Measurements from ENCODE around the gene AGO3. TPM values are rescaled to one million over a fixed set of nuclear protein-coding genes. Genes with fewer than 3 reads are reported as not detected.

Gene AGO3
- total RNA-seq, 1 experiment from 2014 or later = 36.4 TPM

DNA sequence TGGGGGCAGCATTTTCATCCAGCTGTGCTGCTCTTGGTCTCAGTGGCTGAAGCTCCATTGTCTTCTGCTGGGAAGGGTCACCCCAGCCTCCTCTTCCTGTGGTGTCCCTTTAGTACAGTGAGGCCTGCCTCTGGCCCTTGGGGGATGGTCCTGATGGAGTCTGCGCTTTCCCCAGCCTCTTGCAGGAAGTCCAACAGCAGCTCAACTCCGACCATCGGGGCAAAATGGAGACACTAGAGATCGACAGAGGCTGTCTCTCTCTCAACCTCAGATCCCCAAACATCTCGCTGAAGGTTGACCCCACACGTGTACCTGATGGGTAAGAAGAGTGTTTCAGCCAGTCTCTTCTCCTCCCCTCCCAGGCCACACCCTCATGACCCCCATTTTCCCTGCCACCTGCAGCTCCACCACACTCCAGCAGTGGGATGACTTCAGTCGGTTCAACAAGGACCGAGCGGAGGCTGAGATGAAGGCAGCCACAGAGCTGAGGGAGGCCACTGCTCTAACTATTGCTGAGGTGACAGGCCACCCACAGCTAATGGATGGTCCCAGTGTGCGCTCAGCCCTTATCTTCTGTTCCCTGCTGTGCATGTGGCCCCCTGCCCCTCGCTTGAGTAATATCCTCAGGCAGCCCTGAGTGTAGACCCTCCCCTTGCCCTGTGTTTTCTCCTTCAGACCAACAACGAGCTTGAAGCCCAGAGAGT lies 155.8 kb downstream of the AGO3 start:
- Histone ChIP-seq H3K4me1 (peaks cover 3% of the 10 kb centered on the region; the same call in 1 of the 2 replicates), H3K4me3 (no peak overlapping the region), H3K27me3 (peaks cover 9% of the 10 kb centered on the region; the same call in 1 of the 2 replicates), H3K27ac (no peak overlapping the region), H3K36me3 (no peaks in the 10 kb centered on the region), H3K9me3 (replicated peaks) (no peaks in the 10 kb centered on the region)
- no peak for DNase-seq

DNA sequence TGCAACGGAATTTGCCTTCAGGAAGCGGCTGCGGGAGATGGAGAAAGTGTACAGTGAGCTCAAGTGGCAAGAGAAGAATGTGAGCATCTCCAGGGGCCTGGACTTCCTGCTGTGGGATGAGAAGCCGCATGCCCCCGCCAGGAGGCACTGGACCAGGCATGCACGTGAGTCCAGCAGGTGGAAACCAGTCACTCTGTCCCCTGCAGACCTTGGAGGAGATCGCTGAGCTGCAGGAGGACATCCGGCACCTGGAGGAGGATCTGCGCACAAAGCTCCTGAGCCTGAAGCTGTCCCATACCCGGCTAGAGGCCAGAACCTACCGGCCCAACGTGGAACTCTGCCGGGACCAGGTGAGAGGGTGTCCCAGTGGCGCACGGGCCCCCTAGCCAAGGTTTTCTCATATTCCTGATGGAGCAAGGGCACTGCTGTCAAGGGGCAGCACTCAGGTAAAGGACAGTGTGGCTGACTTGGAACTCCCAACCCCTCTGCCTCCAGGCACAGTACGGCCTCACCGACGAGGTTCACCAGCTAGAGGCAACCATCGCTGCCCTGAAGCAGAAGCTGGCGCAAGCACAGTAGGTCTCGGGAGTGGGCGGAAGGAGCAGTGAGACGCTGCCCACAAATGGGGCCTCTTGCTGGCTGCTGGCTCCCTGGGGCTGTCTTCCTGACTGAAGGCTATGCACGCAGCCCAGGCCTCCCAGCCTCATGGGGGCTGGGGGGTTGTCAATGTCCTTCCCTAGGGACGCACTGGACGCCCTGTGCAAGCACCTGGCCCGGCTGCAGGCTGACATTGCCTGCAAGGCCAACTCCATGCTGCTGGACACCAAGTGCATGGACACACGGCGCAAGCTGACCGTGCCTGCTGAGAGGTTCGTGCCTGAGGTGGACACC lies 156.6 kb downstream of the AGO3 start:
- peaks cover 9% of the 10 kb centered on the region; the same call in 1 of the 2 replicates for H3K27me3 ChIP-seq
- peaks cover 3% of the 10 kb centered on the region; the same call in 1 of the 2 replicates for H3K4me1 ChIP-seq
- no peaks in the 10 kb centered on the region for H3K9me3 ChIP-seq (replicated peaks)
- DNase-seq = no peak
- H3K27ac ChIP-seq = no peak overlapping the region
- H3K4me3 ChIP-seq = no peak overlapping the region
- no peaks in the 10 kb centered on the region for H3K36me3 ChIP-seq

DNA sequence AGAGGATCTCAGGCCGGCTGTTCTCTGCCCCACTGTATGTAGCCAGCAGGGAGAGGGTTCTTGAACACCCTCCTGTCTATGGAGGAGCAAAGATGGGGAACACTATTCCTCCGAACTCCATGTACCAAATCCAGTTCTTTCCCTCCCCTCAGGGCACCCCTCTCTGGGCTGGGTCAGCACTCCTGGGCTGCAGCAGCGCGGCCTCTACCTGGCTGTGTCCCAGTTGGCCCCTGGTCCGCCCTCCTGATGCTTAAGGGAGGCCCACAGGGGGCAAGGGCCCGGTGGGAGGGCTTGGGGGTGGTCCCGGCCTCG lies 157.3 kb downstream of the AGO3 start:
- Histone ChIP-seq H3K27me3 (peaks cover 4% of the 10 kb centered on the region; the same call in 1 of the 2 replicates), H3K27ac (peak overlapping the region; percentile 36), H3K36me3 (peaks cover 6% of the 10 kb centered on the region; the same call in 1 of the 2 replicates), H3K9me3 (replicated peaks) (no peaks in the 10 kb centered on the region), H3K4me3 (peak overlapping the region; percentile 90), H3K4me1 (peaks cover 3% of the 10 kb centered on the region; the same call in 1 of the 2 replicates)
- no peak for DNase-seq

DNA sequence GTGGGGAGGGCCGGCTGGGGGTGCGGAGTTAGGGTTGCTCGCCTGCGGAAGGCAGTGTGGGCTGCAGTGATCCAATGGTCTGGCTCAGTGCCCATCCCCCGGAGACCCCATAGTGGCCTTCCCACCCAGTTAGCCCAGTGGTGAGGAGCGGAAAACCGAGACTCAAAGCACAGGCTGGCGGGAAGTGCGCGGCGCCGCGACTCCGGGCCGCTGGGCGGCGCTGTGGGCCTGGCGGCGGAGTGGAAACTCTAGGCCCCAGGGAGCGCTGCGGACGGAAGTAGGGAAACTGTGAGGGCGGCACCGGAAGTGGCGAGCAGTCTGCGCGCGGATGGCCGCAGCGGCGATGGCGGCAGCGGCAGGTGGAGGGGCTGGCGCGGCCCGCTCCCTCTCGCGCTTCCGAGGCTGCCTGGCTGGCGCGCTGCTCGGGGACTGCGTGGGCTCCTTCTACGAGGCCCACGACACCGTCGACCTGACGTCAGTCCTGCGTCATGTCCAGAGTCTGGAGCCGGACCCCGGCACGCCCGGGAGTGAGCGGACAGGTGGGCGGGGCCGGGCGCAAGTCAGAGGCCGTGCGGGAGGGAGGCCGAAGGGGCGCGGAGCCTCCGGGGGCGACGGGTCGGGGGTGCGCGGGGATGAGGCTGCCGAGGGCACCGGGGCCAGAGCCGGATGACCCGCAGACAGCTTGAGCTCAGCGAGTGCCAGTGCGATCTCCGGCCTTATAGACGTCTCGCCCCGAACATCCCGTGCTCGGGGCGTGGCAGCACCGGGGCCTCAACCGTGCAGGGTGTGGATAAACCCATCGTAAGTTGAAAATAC lies 157.9 kb downstream of the AGO3 start, which contains the start of gene ADPRS:
Gene ADPRS, plus strand, starts transcription at position 316 of the 816 bp plus-strand sequence. Its CDS starts 13 bp downstream, at position 329.
- Histone ChIP-seq H3K36me3 (peaks cover 9% of the 10 kb centered on the region; the same call in 1 of the 2 replicates), H3K9me3 (replicated peaks) (no peaks in the 10 kb centered on the region), H3K27me3 (no peaks in the 10 kb centered on the region), H3K4me1 (peaks cover 3% of the 10 kb centered on the region; the same call in 1 of the 2 replicates), H3K4me3 (peak within 1 kb of the TSS; percentile 90), H3K27ac (peak within 1 kb of the TSS; percentile 36)
- peak; percentile 92 to 94 for DNase-seq

DNA sequence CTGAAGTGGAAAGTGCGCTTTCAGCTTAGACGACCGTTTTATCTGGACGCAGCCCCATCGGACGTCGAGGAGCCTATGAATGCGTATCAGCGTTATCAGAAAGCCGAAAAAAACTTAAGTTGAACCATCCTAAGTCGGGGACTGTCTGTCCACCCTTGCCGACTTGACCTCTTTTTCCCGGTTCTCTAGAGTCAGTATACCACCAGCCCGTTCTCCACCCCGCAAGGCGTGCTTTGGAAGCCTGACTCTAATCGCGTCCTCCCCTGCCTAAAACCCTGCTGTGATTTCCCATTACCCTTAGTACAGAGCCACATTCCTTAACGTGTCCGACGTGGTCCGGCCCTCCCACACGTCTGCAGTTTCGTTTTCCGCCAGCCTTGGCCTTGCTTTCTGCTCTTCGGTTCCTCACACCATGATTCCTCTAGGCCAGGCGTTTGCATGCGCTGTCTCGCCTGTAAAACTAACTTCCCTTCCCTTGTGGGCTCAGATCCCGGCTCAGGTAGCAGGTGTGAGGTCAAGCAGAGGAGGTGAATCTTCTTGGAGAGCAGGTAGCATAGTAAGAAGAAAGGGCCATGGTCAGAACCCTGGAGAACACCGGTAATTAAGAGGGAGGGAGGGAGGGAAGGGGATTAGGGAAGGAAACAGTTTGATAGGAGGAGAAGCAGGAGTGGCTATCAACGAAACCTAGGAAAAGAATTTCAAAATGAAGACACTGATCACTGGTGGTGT lies 158.7 kb downstream of the AGO3 start:
- Histone ChIP-seq H3K27me3 (no peaks in the 10 kb centered on the region), H3K9me3 (replicated peaks) (no peaks in the 10 kb centered on the region), H3K36me3 (peaks cover 9% of the 10 kb centered on the region), H3K27ac (peak overlapping the region; percentile 36; the same call in 1 of the 2 replicates), H3K4me3 (peak overlapping the region; percentile 90), H3K4me1 (peaks cover 3% of the 10 kb centered on the region; the same call in 1 of the 2 replicates)
- DNase-seq = no peak

- no peaks in the 10 kb centered on the region for H3K9me3 ChIP-seq (replicated peaks)
- peaks cover 9% of the 10 kb centered on the region for H3K36me3 ChIP-seq
- no peaks in the 10 kb centered on the region for H3K27me3 ChIP-seq
- no peak for DNase-seq
- no peak overlapping the region for H3K27ac ChIP-seq
- H3K4me3 ChIP-seq = no peak overlapping the region
- peaks cover 3% of the 10 kb centered on the region; the same call in 1 of the 2 replicates for H3K4me1 ChIP-seq
Measured at GRCh38 chr1:36091141-36091540, 160.2 kb downstream of the AGO3 start.

DNA sequence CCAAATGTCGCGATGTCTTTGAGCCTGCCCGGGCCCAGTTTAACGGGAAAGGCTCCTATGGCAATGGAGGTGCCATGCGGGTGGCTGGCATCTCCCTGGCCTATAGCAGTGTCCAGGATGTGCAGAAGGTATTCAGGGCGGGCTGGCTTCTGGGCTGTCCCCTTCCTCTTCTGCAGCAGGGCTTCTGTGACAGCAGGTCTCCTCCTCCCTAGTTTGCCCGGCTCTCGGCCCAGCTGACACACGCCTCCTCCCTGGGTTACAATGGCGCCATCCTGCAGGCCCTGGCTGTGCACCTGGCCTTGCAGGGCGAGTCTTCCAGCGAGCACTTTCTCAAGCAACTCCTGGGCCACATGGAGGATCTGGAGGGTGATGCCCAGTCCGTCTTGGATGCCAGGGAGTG lies 160.8 kb downstream of the AGO3 start:
- H3K27me3 ChIP-seq = no peaks in the 10 kb centered on the region
- no peak overlapping the region for H3K4me3 ChIP-seq
- peaks cover 3% of the 10 kb centered on the region; the same call in 1 of the 2 replicates for H3K4me1 ChIP-seq
- no peaks in the 10 kb centered on the region for H3K9me3 ChIP-seq (replicated peaks)
- no peak for DNase-seq
- peaks cover 9% of the 10 kb centered on the region for H3K36me3 ChIP-seq
- H3K27ac ChIP-seq = no peak overlapping the region

DNA sequence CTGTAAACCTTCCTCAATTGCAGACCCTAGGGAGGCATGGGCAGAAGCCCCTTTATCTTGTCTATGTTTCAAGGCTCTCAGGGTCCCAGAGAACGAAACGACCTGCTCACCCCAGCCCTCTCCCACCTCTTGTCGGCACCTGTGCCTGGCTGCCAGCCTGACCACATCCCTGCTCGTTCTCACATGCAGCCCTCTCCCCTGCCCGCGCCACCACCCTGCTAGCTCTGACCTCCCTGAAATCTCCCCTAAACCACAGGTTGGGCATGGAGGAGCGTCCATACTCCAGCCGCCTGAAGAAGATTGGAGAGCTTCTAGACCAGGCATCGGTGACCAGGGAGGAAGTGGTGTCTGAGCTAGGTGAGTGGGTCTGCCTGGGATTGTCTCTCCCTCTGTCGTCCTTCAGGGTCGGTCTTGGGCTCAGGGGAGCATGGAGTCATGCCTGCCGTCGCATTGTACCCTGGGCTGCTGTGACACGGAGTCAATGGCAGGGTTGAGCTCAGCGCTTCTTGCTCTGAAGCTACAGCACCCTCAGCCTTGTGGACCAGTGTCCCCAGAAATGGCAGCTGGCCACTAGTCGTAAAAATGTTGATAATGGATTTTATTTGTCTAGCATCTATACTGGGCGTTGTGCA lies 161.4 kb downstream of the AGO3 start:
- no peaks in the 10 kb centered on the region for H3K9me3 ChIP-seq (replicated peaks)
- H3K4me3 ChIP-seq = no peak overlapping the region
- peaks cover 9% of the 10 kb centered on the region for H3K36me3 ChIP-seq
- peaks cover 3% of the 10 kb centered on the region; the same call in 1 of the 2 replicates for H3K4me1 ChIP-seq
- DNase-seq = no peak
- H3K27ac ChIP-seq = no peak overlapping the region
- H3K27me3 ChIP-seq = no peaks in the 10 kb centered on the region

DNA sequence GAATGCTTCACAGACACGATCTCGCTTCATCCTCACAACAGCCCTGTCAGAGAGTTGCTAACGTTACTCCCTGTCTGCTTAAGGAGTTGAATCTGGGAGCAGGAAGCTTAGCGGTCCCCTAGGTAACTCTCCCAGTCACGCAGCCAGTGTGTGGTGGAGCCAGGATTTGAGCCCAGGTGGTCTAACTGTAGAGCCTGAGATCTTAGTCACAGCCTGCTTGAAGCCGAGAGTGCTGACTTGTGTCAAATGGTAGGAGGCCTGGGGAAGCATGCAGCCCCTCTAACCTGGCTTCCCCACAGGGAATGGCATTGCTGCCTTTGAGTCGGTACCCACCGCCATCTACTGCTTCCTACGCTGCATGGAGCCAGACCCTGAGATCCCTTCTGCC lies 161.9 kb downstream of the AGO3 start:
- no peaks in the 10 kb centered on the region for H3K27me3 ChIP-seq
- no peak overlapping the region for H3K4me3 ChIP-seq
- H3K4me1 ChIP-seq = peaks cover 3% of the 10 kb centered on the region; the same call in 1 of the 2 replicates
- no peak overlapping the region for H3K27ac ChIP-seq
- peaks cover 9% of the 10 kb centered on the region for H3K36me3 ChIP-seq
- no peaks in the 10 kb centered on the region for H3K9me3 ChIP-seq (replicated peaks)
- no peak for DNase-seq

DNA sequence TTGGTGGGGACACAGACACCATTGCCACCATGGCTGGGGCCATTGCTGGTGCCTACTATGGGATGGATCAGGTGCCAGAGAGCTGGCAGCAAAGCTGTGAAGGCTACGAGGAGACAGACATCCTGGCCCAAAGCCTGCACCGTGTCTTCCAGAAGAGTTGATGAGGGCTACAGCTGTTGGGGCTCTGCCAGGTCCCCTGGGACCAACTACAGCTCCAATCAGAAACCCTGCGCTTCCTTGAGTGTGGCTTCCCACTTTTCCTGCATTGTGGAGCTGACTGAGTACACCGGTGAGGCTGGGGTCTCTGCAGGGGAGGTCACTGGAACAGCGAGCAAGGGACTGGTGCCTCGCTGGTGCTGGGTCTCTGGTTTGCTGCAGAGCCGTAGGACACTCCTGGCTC lies 162.3 kb downstream of the AGO3 start:
- Histone ChIP-seq H3K27me3 (no peaks in the 10 kb centered on the region), H3K4me3 (no peak overlapping the region), H3K27ac (no peak overlapping the region), H3K36me3 (peaks cover 9% of the 10 kb centered on the region), H3K4me1 (peaks cover 3% of the 10 kb centered on the region; the same call in 1 of the 2 replicates), H3K9me3 (replicated peaks) (no peaks in the 10 kb centered on the region)
- no peak for DNase-seq

DNA sequence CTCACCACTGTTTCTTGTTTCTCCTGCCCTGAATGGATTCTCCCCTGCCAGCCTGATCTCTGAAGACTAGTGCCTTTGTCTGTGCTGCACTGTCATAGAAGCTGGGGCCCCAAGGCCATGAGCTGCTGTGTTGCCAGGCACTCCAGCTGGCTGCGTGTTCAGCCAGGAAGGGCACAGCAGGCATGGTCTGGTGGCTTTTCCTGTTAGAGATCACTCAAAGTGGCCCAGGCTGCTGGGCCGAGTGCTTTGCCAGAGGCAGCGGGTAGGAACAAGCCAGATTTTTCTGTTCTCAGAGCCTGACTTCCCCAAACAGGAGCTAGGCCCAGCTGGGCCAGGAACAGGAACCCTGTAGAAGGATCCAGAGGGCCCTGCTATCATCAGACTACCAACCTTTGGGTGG lies 163.0 kb downstream of the AGO3 start:
- DNase-seq = no peak
- Histone ChIP-seq H3K27me3 (no peaks in the 10 kb centered on the region), H3K27ac (no peak overlapping the region), H3K36me3 (peaks cover 9% of the 10 kb centered on the region), H3K4me1 (peaks cover 3% of the 10 kb centered on the region; the same call in 1 of the 2 replicates), H3K9me3 (replicated peaks) (no peaks in the 10 kb centered on the region), H3K4me3 (no peak overlapping the region)

- Histone ChIP-seq H3K36me3 (peaks cover 9% of the 10 kb centered on the region), H3K4me1 (peaks cover under 1% of the 10 kb centered on the region; the same call in 1 of the 2 replicates), H3K4me3 (no peak overlapping the region), H3K27me3 (no peaks in the 10 kb centered on the region), H3K27ac (no peak overlapping the region), H3K9me3 (replicated peaks) (no peaks in the 10 kb centered on the region)
- no peak for DNase-seq
Measured at GRCh38 chr1:36094621-36095061, 163.7 kb downstream of the AGO3 start.

DNA sequence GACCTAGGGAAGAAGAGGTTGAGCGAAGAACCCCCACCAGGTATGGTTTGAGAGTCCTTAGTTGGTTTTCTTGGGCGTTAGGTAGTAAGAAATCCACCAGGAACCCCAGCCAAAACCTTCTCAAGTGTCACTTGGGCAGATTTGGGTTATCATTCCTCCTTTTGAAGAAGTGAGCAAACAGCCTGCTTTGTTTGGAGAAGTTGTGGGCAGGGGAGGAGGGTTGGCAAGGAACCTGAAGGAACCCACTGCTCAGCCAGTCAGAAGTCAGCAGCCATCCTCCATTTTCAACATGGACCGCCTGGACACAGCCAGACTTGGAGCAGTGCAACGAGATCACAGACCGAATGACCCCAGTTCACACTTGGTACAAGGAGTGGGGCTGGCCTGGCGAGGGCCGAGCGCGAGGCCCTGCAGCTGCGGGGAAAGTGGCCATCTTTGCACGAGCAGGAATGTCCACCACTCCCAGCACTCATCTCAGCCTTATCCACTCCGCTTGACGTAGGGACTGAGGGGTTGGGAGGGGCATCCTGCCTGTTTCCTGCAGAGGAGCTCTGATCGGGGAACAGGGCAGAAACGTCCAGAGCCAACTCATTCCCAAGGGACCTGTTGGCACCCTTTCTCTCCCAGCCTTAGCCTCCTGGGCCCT lies 165.0 kb downstream of the AGO3 start:
- Histone ChIP-seq H3K36me3 (peaks cover 9% of the 10 kb centered on the region), H3K27me3 (no peaks in the 10 kb centered on the region), H3K9me3 (replicated peaks) (no peaks in the 10 kb centered on the region), H3K27ac (no peak overlapping the region), H3K4me1 (peaks cover 9% of the 10 kb centered on the region), H3K4me3 (no peak overlapping the region)
- DNase-seq = no peak

Measured in SJCRH30 (cell line).